Tibial nerve (tissue), 4 donors: Measurements from ENCODE around the gene TNKS1BP1. TPM values are rescaled to one million over a fixed set of nuclear protein-coding genes. Genes with fewer than 3 reads are reported as not detected.

Source experiments
- DNase-seq, 2 donors: peaks; one replicate each; pipeline ENCODE4 v3.0.0-alpha.2; 2019; ENCODE audit warnings: low spot score in 2 of 2
- H3K27ac ChIP-seq, 4 donors: fragments of 200-600 bp; sonication (generic) in 3 of 4; one replicate each; pipeline ENCODE4 v1.5.1; 2017 to 2019; ENCODE audit warnings: mild to moderate bottlenecking in 1 of 4
- H3K27me3 ChIP-seq, 2 donors: fragments of 200-600 bp; sonication (generic) in 1 of 2; one replicate each; pipeline versions ENCODE4 v1.5.1 to v1.6.0; 2017 to 2019
- H3K36me3 ChIP-seq, 3 donors: fragments of 200-600 bp; sonication (generic); one replicate each; pipeline ENCODE4 v1.5.1; 2018 to 2019
- H3K4me1 ChIP-seq, 4 donors: fragments of 200-600 bp; sonication (generic) in 3 of 4; one replicate each; pipeline ENCODE4 v1.5.1; 2017 to 2019
- H3K4me3 ChIP-seq, 4 donors: fragments of 200-600 bp; sonication (generic) in 3 of 4; one replicate each; pipeline ENCODE4 v1.5.1; 2017 to 2019; ENCODE audit warnings: mild to moderate bottlenecking in 1 of 4, moderate library complexity in 1 of 4
- H3K9me3 ChIP-seq, 4 donors: fragments of 200-600 bp; sonication (generic) in 3 of 4; one replicate each; pipeline ENCODE4 v1.5.1; 2017 to 2019
- CTCF ChIP-seq, 5 experiments: fragments of 200-600 bp in 3 of 5; fragments of 450-650 bp in 2 of 5; sonication (generic) in 3 of 5; IDR thresholded peaks; one replicate each; pipeline ENCODE4 v1.5.1; 2016 to 2019; ENCODE audit warnings: antibody characterized with exemption in 5 of 5, mild to moderate bottlenecking in 3 of 5, moderate library complexity in 2 of 5
- EP300 ChIP-seq, 2 donors: sonication (generic); formaldehyde crosslinking; IDR thresholded peaks; one replicate each; pipeline ENCODE4 v1.6.1; 2017; ENCODE audit warnings: antibody characterized with exemption in 2 of 2, mild to moderate bottlenecking in 1 of 2
- POLR2A ChIP-seq, 2 donors: fragments of 450-650 bp; IDR thresholded peaks; one replicate each; pipeline ENCODE4 v1.6.1; 2017; ENCODE audit warnings: antibody characterized with exemption in 2 of 2, mild to moderate bottlenecking in 2 of 2, moderate library complexity in 2 of 2
- WGBS, 2 donors: methylation state at CpG; one replicate each; pipeline ENCODE4 v1.1.5; 2018; 5-methylcytosine and 5-hydroxymethylcytosine counted together
- total RNA-seq, 4 donors: library from RNA; depleted of rRNA; stranded (reverse); fragments of >200 nt; gene quantifications; one replicate each; pipeline ENCODE4 v1.1.0, GENCODE V29; 2016

The TNKS1BP1 gene
- total RNA-seq, 4 donors from 2014 or later: 147 to 238 (median 204) TPM

- 51 to 58% methylated on average over 5 of the region's 5 CpGs for WGBS, 2 donors
- no peaks in the 10 kb centered on the region for H3K36me3 ChIP-seq
- DNase-seq: no peak
- H3K27me3 ChIP-seq: no peaks in the 10 kb centered on the region
- peaks cover 0 to 23% (median 2%) of the 10 kb centered on the region in 4 donors for H3K4me1 ChIP-seq
- peak overlapping the region in 1 of 4 donors; percentile 11 for H3K27ac ChIP-seq
- TF ChIP-seq POLR2A (IDR thresholded peaks at IDR 0.05) (no peak), EP300 (IDR thresholded peaks at IDR 0.05) (no peak), CTCF (IDR thresholded peaks at IDR 0.05) (no peak)
- H3K9me3 ChIP-seq: no peaks in the 10 kb centered on the region
- H3K4me3 ChIP-seq: no peak overlapping the region
Measured at GRCh38 chr11:57353036-57353435, 28.3 kb upstream of the TNKS1BP1 start.

- no peak overlapping the region for H3K4me3 ChIP-seq
Measured at GRCh38 chr11:57349491-57350274, 24.9 kb upstream of the TNKS1BP1 start.

GRCh38 chr11:57348636-57349313 lies 24.0 kb upstream of the TNKS1BP1 start:
- DNase-seq: no peak

More at GRCh38 chr11:57349491-57350274, 24.9 kb upstream of the TNKS1BP1 start:
- H3K36me3 ChIP-seq: no peaks in the 10 kb centered on the region
- DNase-seq: peak; percentile 53 to 74
- TF ChIP-seq POLR2A (IDR thresholded peaks at IDR 0.05) (no peak), CTCF (IDR thresholded peaks at IDR 0.05) (peak; percentile 87 to 93 (median 88))
- 15 to 18% methylated on average over 24 to 29 of the region's 31 CpGs for WGBS, 2 donors
- H3K9me3 ChIP-seq: no peaks in the 10 kb centered on the region
- H3K27ac ChIP-seq: no peak overlapping the region
- H3K4me1 ChIP-seq: peaks cover 0 to 18% (median 2%) of the 10 kb centered on the region in 4 donors
- H3K27me3 ChIP-seq: no peaks in the 10 kb centered on the region

GRCh38 chr11:57348052-57348451 lies 23.3 kb upstream of the TNKS1BP1 start:
- H3K4me1 ChIP-seq: peaks cover 0 to 14% (median 2%) of the 10 kb centered on the region in 4 donors
- 66 to 74% methylated on average over 7 of the region's 7 CpGs for WGBS, 2 donors

More at GRCh38 chr11:57348636-57349313, 24.0 kb upstream of the TNKS1BP1 start:
- H3K36me3 ChIP-seq: no peaks in the 10 kb centered on the region
- no peak overlapping the region for H3K27ac ChIP-seq
- peaks cover 0 to 18% (median 2%) of the 10 kb centered on the region in 4 donors for H3K4me1 ChIP-seq
- TF ChIP-seq POLR2A (IDR thresholded peaks at IDR 0.05) (no peak), CTCF (IDR thresholded peaks at IDR 0.05) (no peak), EP300 (IDR thresholded peaks at IDR 0.05) (no peak)
- H3K9me3 ChIP-seq: no peaks in the 10 kb centered on the region
- no peak overlapping the region for H3K4me3 ChIP-seq
- WGBS, 2 donors: 86 to 87% methylated on average over 14 of the region's 14 CpGs
- no peaks in the 10 kb centered on the region for H3K27me3 ChIP-seq

More at GRCh38 chr11:57348052-57348451, 23.3 kb upstream of the TNKS1BP1 start:
- Histone ChIP-seq H3K27ac (no peak overlapping the region), H3K4me3 (no peak overlapping the region), H3K27me3 (no peaks in the 10 kb centered on the region), H3K36me3 (no peaks in the 10 kb centered on the region), H3K9me3 (no peaks in the 10 kb centered on the region)
- DNase-seq: no peak
- TF ChIP-seq POLR2A (IDR thresholded peaks at IDR 0.05) (no peak), EP300 (IDR thresholded peaks at IDR 0.05) (no peak), CTCF (IDR thresholded peaks at IDR 0.05) (no peak)
